ENCODE data around the gene LAMB3.

LAMB3 gene

DNA sequence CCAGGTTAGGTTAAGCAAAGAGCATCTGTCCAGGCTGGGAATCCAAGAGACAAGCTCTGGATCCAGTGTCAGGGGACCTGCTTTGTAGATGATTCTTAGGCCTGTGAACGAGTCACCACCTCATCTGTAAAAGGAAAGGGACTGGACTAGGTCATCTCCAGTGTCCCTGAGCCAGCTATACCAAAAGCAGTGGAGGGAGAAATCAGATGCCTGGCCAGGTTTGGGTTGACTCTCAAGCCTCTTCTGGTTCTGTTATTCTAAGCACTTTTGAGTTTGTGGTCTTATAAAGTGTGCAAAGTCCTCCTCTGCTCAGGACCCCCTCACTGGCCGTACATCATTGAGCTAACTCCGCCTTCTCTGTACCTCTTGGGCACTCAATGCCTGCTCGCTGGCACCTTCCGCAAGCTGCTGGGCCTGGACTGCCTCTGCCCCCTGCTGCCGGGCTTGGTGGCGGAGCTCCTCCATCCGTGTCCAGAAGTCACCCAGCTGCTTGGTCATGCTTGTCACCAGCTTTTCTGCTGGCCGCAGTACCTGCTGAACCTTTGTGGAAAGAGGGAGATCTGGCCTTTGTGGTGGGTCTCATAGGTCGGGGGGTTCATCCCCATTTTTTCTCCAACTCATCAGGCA is 35.1 kb downstream of the LAMB3 start:
- DNase-seq, result no peak

- no peak for DNase-seq
Measured at GRCh38 chr1:209616366-209617046, 35.7 kb downstream of the LAMB3 start.

DNA sequence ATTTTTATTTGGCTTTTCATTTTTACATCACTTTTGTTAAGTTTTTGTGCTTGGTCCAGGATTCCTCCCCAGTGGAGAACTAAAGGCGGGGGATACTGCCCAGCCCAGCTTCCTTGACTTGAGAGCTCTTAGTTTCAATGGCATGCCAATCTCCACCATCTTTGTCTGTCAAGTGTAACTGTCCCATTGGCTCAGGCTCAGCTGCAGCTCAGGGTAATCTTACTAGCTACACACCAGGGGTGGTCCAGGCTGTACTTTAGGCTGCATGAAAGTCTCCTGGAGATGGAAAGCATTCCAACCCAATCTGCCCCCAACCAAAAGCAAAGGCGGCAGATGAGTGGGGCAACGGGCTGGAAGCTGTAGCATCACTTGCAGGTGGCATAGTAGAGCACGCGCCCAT is 37.3 kb downstream of the LAMB3 start:
- DNase-seq, result no peak

- DNase-seq, result no peak
Measured at GRCh38 chr1:209614151-209614420, 38.1 kb downstream of the LAMB3 start.

DNA sequence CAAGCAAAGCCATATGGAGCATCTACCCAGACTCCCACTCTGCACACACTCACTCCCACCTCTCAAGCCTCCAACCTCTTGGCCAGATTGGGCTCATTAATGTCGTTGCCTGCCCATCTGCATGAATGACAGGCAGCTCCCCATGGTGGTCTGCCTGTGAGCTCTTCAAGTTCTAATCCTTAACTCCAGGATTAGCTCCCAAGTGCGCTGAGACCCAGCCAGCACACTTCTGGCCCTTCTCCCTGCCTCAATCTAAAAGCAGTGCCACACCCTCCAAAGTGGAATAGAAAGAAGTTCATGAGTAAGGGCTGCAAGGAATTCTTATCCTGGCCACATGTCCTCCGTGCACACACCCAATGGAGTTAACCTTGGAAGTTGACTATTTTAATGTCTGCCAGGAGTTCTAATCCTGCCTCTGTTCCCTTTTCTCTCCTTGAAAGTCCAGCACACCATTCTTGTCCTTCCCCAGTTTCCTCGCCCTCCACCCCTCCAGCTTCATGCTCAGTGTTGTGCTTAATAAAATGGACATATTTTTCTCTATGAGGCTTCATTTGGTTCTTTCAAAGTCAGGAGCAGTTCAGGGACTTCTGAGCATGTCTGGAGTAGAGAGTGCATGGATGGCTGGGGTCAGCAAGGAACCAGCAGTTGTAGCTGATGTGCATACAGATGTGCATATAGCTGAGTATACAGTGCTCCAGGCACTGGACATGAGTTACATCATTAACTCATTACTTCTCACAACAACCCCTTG is 38.6 kb downstream of the LAMB3 start:
- DNase-seq, result no peak

DNA sequence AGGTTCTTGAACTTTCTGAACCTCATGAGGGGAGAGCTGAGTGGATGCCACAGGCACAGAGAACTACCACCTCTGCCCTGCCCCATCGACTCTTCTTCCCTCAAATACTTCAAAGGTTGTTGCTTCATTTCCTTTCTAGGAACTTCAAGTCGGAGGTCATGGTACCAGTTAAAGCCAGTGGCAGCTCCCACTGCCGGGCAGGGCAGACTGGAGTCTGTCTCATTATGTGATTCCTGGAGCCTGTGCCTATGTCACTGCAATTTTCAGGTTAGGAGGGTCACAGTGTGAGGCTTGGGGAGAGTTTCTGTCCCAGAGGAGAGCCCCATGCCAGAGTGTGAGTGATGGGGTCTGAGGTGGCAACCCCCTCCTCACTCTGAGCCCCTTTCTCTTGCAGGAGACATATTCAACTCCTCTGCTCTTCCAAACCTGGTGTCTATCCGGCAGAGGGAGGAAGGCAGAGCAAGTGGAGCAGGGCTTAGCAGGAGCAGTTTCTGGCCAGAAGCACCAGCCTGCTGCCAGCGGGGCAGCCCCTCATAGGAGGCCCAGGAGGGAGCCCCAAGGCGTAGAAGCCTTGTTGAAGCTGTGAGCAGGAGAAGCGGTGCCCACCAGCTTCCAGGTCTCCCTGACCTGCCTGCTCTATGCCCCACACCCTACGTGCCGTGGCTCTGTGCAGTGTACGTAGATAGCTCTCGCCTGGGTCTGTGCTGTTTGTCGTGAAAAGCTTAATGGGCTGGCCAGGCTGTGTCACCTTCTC is 39.4 kb downstream of the LAMB3 start:
- no peak for DNase-seq

GRCh38 chr1:209611771-209612570 is 40.3 kb downstream of the LAMB3 start:
- DNase-seq, result no peak

DNA sequence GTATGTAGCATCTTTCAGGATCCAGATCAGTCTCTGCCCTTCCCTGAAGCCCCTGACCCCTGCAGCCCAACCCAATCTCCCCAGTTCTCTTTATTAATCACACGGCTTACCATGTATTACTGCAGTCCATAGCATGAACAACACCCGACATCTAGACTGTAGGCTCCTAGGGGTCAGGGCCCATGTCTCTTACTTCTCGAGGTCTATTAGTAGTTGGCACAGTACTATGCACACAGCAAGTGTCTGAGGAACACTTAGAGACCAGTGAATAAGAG is 41.7 kb downstream of the LAMB3 start:
- DNase-seq, result no peak

GRCh38 chr1:209609791-209610630 is 42.2 kb downstream of the LAMB3 start:
- no peak for DNase-seq

DNA sequence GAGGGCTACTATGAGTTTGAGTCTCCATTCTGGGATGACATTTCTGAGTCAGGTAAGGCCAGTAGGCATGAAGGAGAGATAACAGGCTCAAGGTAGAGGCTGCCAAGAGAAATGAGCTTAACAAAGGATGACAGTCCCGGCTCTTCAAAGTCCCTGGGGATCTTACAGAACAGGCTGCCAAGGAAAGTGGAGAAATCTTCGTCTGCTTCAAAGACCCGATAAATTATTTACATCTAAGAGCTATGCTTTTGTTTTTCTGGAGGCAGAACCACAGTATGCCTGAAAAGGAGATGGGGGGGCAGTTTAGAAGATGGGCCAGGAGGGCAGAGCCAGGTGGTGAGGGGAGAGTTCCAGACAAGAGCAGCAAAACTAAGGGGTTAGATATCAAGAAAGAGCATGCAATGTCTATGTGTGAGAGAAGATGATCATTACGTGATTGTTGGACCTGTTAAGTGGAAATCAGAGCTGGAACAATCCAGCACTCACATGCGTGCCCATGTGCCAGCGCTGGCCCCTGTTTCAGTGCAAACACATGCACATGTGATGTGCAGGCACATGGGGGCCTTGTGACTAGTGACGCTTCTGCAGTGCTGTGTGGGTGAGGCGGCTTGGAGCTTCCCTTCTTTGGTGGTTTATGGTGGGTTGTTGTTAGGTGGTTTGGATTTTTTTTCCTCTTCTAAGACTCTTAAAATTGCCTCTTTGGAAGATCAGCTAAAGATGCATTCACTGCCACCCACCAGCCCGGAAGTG is 43.0 kb downstream of the LAMB3 start:
- DNase-seq, result no peak

- no peak for DNase-seq
Measured at GRCh38 chr1:209607795-209608178, 44.4 kb downstream of the LAMB3 start.

DNA sequence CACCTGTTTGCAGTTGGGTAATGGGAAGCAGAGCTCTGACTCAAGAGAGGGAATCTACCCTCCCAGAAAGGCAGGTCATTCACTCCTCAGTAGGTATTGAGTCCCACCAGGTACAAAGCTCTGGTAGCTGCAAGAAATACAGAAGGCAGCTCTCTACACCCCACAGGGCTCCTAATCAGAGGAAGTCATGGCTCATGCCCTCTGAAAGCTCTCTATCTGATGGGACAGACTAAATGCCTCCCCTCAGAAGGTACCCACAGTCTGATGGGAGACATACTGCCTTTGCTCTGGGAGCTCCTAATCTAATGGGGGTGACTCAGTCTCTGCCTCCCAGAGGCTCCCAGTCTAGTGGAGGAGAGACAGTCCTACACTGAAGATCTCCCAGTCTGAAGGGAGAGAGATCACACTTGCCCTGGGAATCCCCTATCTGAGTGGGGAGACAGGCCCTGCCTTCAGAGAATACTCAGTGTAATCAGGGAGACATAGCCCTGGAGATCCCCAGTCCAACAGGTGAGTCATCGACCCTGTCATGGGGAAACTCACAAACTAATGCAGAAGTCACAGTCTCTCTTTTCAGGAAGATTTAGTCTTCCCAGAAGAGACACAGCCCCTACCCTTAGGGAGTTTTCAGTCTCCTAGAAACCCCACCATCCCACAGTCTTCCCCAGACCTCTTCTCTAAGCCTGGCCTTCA is 45.0 kb downstream of the LAMB3 start:
- no peak for DNase-seq

- no peak for DNase-seq
Measured at GRCh38 chr1:209603877-209604276, 48.3 kb downstream of the LAMB3 start.

- peak; percentile 42 for DNase-seq
Measured at GRCh38 chr1:209601809-209602657, 50.2 kb downstream of the LAMB3 start.

DNA sequence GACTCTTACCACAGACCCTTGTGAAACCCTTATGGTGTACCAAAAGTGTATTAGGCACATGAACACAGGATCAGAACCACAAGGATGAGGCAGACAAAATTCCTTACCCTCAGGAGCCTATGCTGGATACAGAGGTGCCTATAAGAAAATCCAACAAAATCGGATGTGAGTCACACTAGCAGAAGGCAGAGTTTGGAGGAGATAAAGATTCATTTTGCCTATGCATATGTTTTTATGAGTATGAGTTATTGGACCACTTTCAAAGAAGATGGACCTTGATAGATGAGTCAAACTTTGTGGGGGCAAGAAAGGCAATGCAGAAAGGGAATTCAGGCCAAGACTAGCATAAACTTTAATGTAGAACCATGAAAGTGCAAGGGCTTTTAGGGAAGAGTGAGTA is 51.7 kb downstream of the LAMB3 start:
- DNase-seq, result no peak

GRCh38 chr1:209598227-209598626 is 54.0 kb downstream of the LAMB3 start:
- DNase-seq, result no peak

GRCh38 chr1:209597499-209597898 is 54.7 kb downstream of the LAMB3 start:
- DNase-seq, result no peak

- DNase-seq, result no peak
Measured at GRCh38 chr1:209595599-209596285, 56.5 kb downstream of the LAMB3 start.

GRCh38 chr1:209595028-209595427 is 57.2 kb downstream of the LAMB3 start:
- DNase-seq, result no peak

Data from CD4-positive, alpha-beta T cell treated with Interleukin-12 subunit alpha and Interleukin-12 subunit beta, for 1 hour (primary cell).